Measurements from ENCODE around the gene AP1S2. TPM values are rescaled to one million over a fixed set of nuclear protein-coding genes. Genes with fewer than 3 reads are reported as not detected.
A peak's percentile ranks its signal among the peaks of the same experiment; 100 is the strongest.

Gene AP1S2
- total RNA-seq, 1 donor from 2014 or later: 89.4 TPM

GRCh38 chrX:15815779-15816437 lies 38.7 kb downstream of the AP1S2 start:
- no peak for DNase-seq
- Mint-ChIP-seq H3K27me3 (ENCODE audit: unreplicated experiment) (no peaks in the 10 kb centered on the region), H3K36me3 (ENCODE audit: unreplicated experiment) (no peaks in the 10 kb centered on the region), H3K9me3 (ENCODE audit: unreplicated experiment) (no peaks in the 10 kb centered on the region), H3K4me1 (ENCODE audit: low read depth, unreplicated experiment) (peaks cover 4% of the 10 kb centered on the region), H3K27ac (ENCODE audit: unreplicated experiment) (no peak overlapping the region), H3K4me3 (ENCODE audit: unreplicated experiment) (no peak overlapping the region)
- peak; percentile 12 for TF ChIP-seq CTCF (IDR thresholded peaks at IDR 0.05; ENCODE audit: partially characterized antibody, unreplicated experiment)

GRCh38 chrX:15814771-15815365 lies 39.7 kb downstream of the AP1S2 start:
- Mint-ChIP-seq H3K4me3 (ENCODE audit: unreplicated experiment) (no peak overlapping the region), H3K27ac (ENCODE audit: unreplicated experiment) (no peak overlapping the region), H3K4me1 (ENCODE audit: low read depth, unreplicated experiment) (no peaks in the 10 kb centered on the region), H3K36me3 (ENCODE audit: unreplicated experiment) (no peaks in the 10 kb centered on the region), H3K9me3 (ENCODE audit: unreplicated experiment) (no peaks in the 10 kb centered on the region), H3K27me3 (ENCODE audit: unreplicated experiment) (no peaks in the 10 kb centered on the region)
- no peak for DNase-seq
- TF ChIP-seq CTCF (IDR thresholded peaks at IDR 0.05; ENCODE audit: partially characterized antibody, unreplicated experiment): no peak

GRCh38 chrX:15813416-15813815 lies 41.2 kb downstream of the AP1S2 start:
- no peaks in the 10 kb centered on the region for H3K27me3 Mint-ChIP-seq (ENCODE audit: unreplicated experiment)
- H3K27ac Mint-ChIP-seq (ENCODE audit: unreplicated experiment): no peak overlapping the region
- DNase-seq: no peak
- no peaks in the 10 kb centered on the region for H3K9me3 Mint-ChIP-seq (ENCODE audit: unreplicated experiment)
- H3K4me1 Mint-ChIP-seq (ENCODE audit: low read depth, unreplicated experiment): no peaks in the 10 kb centered on the region
- H3K4me3 Mint-ChIP-seq (ENCODE audit: unreplicated experiment): no peak overlapping the region
- no peaks in the 10 kb centered on the region for H3K36me3 Mint-ChIP-seq (ENCODE audit: unreplicated experiment)
- no peak for TF ChIP-seq CTCF (IDR thresholded peaks at IDR 0.05; ENCODE audit: partially characterized antibody, unreplicated experiment)

- no peak for TF ChIP-seq CTCF (IDR thresholded peaks at IDR 0.05; ENCODE audit: partially characterized antibody, unreplicated experiment)
- H3K9me3 Mint-ChIP-seq (ENCODE audit: unreplicated experiment): no peaks in the 10 kb centered on the region
- DNase-seq: no peak
- H3K36me3 Mint-ChIP-seq (ENCODE audit: unreplicated experiment): no peaks in the 10 kb centered on the region
- H3K27ac Mint-ChIP-seq (ENCODE audit: unreplicated experiment): no peak overlapping the region
- no peaks in the 10 kb centered on the region for H3K27me3 Mint-ChIP-seq (ENCODE audit: unreplicated experiment)
- H3K4me1 Mint-ChIP-seq (ENCODE audit: low read depth, unreplicated experiment): no peaks in the 10 kb centered on the region
- no peak overlapping the region for H3K4me3 Mint-ChIP-seq (ENCODE audit: unreplicated experiment)
These were observed 42.2 kb downstream of the AP1S2 start for GRCh38 chrX:15812192-15812938.

GRCh38 chrX:15808254-15808653 lies 46.4 kb downstream of the AP1S2 start:
- H3K4me1 Mint-ChIP-seq (ENCODE audit: low read depth, unreplicated experiment): no peaks in the 10 kb centered on the region
- no peak overlapping the region for H3K27ac Mint-ChIP-seq (ENCODE audit: unreplicated experiment)
- no peak for DNase-seq
- H3K9me3 Mint-ChIP-seq (ENCODE audit: unreplicated experiment): peaks cover 2% of the 10 kb centered on the region
- no peaks in the 10 kb centered on the region for H3K36me3 Mint-ChIP-seq (ENCODE audit: unreplicated experiment)
- no peak overlapping the region for H3K4me3 Mint-ChIP-seq (ENCODE audit: unreplicated experiment)
- no peak for TF ChIP-seq CTCF (IDR thresholded peaks at IDR 0.05; ENCODE audit: partially characterized antibody, unreplicated experiment)
- no peaks in the 10 kb centered on the region for H3K27me3 Mint-ChIP-seq (ENCODE audit: unreplicated experiment)

Data from glutamatergic neuron (in vitro differentiated cells).